Measurements from ENCODE around the gene ADISSP. TPM values are rescaled to one million over a fixed set of nuclear protein-coding genes. Genes with fewer than 3 reads are reported as not detected.

The ADISSP gene
- total and polyA plus RNA-seq, 9 of the 15 experiments (the other 6 are each of a cell fraction or from before 2014, with no cell fraction given) = 1.4 to 70.6 (median 23.4) TPM

GRCh38 chr20:3734111-3734843 lies 33.3 kb downstream of the ADISSP start:
- Histone ChIP-seq H4K20me1 (replicated peaks; ENCODE audit: control insufficient read depth, insufficient read depth, low read length) (no peaks in the 10 kb centered on the region), H3K27me3 (ENCODE audit: control insufficient read depth in 2 of 2, insufficient read depth in 2 of 2, low read length in 2 of 2) (peaks cover 0 to 16% of the 10 kb centered on the region in 2 experiments; a peak in 2 of 5 replicates), H3K4me1 (replicated peaks in 1 of 2; ENCODE audit: control insufficient read depth in 2 of 2, insufficient read depth in 2 of 2, low read length in 2 of 2) (peaks cover 0 to 14% of the 10 kb centered on the region in 2 experiments; a peak in 2 of 5 replicates), H3K9me1 (ENCODE audit: control insufficient read depth, insufficient read depth, low read length) (no peaks in the 10 kb centered on the region), H3K36me3 (ENCODE audit: control insufficient read depth, insufficient read depth, low read length) (no peaks in the 10 kb centered on the region), H3K79me2 (ENCODE audit: control insufficient read depth, insufficient read depth, low read length) (no peaks in the 10 kb centered on the region), H3K4me3 (no peak overlapping the region), H3K27ac (ENCODE audit: extremely low read depth, low read depth, low read length) (no peak overlapping the region), H3K9me3 (replicated peaks; ENCODE audit: control insufficient read depth, insufficient read depth, low read depth, low read length) (no peaks in the 10 kb centered on the region), H2AFZ (ENCODE audit: low read depth, low read length) (no peak overlapping the region), H3K9ac (ENCODE audit: insufficient read depth in 1 of 2, low read depth in 2 of 2, low read length in 2 of 2) (no peak overlapping the region), H3K4me2 (ENCODE audit: insufficient read depth, low read length) (no peak overlapping the region)
- TF ChIP-seq NFIC (IDR thresholded peaks at IDR 0.05) = 0 out of 2 replicates have a peak, but pooled peaks have one; percentile 10
- no peak for TF ChIP-seq PCBP2 (IDR thresholded peaks at IDR 0.05; ENCODE audit: low read depth, low read length, poor library complexity, severe bottlenecking)
- no peak for TF ChIP-seq ZNF121 (CRISPR knock-in tag; conservative IDR thresholded peaks at IDR 0.05)
- BruUV-seq (replicated peaks) = no TSS peak
- POLR2A ChIA-PET = interaction anchor here (0.6 to 1.1 kb wide), 2 partner anchors 10 to 27 kb away, joined by 3 read pairs; no protein-coding TSS in a partner anchor
- CTCF ChIA-PET (ENCODE audit: low intra/inter-chr PET ratio) = no interaction called here
- in situ Hi-C loops (cut with MboI) = no loop called here
- FAIRE-seq = no peak
- peak in 2 of 4 experiments; percentile 34 to 36 for DNase-seq (ENCODE audit: extremely low read depth in 1 of 4, low spot score in 3 of 4)
- ATAC-seq = peak; percentile 35; the same call in 2 of the 3 replicates
- 32% methylated on average over 8 of the region's 12 CpGs for WGBS (ENCODE audit: insufficient coverage, low coverage, missing lambda C conversion rate)
- intact Hi-C loops (cut with micrococcal nuclease) = no loop called here

Data from K562 (cell line).